Endothelial cell of umbilical vein (primary cell): ENCODE measurements around the gene ADAMTS12.

Experiments
- EZH2 ChIP-seq: IDR thresholded peaks from 2 replicates; pipeline ENCODE4 v1.6.1; 2012; ENCODE audit warnings: borderline replicate concordance, low read depth, mild to moderate bottlenecking, moderate library complexity, low read length, inconsistent platforms; ENCODE audit not compliant: severe bottlenecking
- FOS ChIP-seq: IDR thresholded peaks from 2 replicates; pipeline ENCODE4 v1.6.1; 2011; ENCODE audit warnings: mild to moderate bottlenecking, low read length, moderate library complexity, borderline replicate concordance; ENCODE audit not compliant: insufficient read depth
- JUN ChIP-seq: IDR thresholded peaks from 2 replicates; pipeline ENCODE4 v1.6.1; 2011; ENCODE audit warnings: borderline replicate concordance, low read depth; ENCODE audit not compliant: insufficient read length, insufficient read depth
- MYC ChIP-seq: IDR thresholded peaks from one replicate; pipeline ENCODE4 v1.6.1; 2011; ENCODE audit warnings: mild to moderate bottlenecking, low read depth, low read length
- POLR2A ChIP-seq: IDR thresholded peaks from 2 replicates; pipeline ENCODE4 v1.6.1; 2012; ENCODE audit warnings: low read depth, mild to moderate bottlenecking, control low read depth, low read length
- POLR2AphosphoS5 ChIP-seq: IDR thresholded peaks from 2 replicates; pipeline ENCODE4 v1.6.1; 2012; ENCODE audit warnings: low read depth, mild to moderate bottlenecking, control low read depth, low read length, moderate library complexity; ENCODE audit not compliant: insufficient read depth
- TF ChIP-seq, protein P1 (sequence below), 2 donors: IDR thresholded peaks; 1 replicate in 1 of 2; 2 replicates in 1 of 2; pipeline ENCODE4 v1.5.1; 2011; ENCODE audit warnings: low read length in 2 of 2, mild to moderate bottlenecking in 2 of 2, moderate library complexity in 2 of 2, control low read depth in 1 of 2, inconsistent platforms in 1 of 2, low read depth in 1 of 2; ENCODE audit not compliant: insufficient read depth in 1 of 2; ENCODE audit errors: extremely low read depth in 1 of 2
- TF ChIP-seq, protein P2 (sequence below): IDR thresholded peaks from 2 replicates; pipeline ENCODE4 v1.6.1; 2011; ENCODE audit not compliant: insufficient read depth, insufficient read length

DNA sequence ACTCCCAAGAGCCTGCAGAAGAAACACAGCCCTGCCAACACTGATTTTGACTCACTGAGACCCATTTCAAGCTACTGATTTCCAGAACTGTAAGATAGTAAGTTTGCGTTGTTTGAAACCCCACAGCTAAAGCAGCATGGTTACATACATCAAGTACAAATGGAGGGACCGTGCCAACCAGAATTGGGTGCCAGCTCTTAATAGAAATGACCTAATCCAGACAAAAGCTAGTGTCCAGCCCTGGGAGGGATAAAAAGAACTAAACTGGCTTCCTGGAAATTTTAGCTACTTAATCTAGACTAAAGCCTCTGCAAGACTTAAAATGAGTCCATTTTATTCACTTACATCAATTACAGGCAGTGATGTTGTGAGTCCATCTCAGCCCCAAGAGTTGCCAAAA lies 122.6 kb downstream of the ADAMTS12 start:
- TF ChIP-seq, protein P1, sequence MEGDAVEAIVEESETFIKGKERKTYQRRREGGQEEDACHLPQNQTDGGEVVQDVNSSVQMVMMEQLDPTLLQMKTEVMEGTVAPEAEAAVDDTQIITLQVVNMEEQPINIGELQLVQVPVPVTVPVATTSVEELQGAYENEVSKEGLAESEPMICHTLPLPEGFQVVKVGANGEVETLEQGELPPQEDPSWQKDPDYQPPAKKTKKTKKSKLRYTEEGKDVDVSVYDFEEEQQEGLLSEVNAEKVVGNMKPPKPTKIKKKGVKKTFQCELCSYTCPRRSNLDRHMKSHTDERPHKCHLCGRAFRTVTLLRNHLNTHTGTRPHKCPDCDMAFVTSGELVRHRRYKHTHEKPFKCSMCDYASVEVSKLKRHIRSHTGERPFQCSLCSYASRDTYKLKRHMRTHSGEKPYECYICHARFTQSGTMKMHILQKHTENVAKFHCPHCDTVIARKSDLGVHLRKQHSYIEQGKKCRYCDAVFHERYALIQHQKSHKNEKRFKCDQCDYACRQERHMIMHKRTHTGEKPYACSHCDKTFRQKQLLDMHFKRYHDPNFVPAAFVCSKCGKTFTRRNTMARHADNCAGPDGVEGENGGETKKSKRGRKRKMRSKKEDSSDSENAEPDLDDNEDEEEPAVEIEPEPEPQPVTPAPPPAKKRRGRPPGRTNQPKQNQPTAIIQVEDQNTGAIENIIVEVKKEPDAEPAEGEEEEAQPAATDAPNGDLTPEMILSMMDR (IDR thresholded peaks at IDR 0.05; ENCODE audit: extremely low read depth in 1 of 2, insufficient read depth in 1 of 2, low read depth in 1 of 2, low read length in 2 of 2), result no peak
- no peak for TF ChIP-seq FOS
- no peak for TF ChIP-seq POLR2A
- TF ChIP-seq, protein P2, sequence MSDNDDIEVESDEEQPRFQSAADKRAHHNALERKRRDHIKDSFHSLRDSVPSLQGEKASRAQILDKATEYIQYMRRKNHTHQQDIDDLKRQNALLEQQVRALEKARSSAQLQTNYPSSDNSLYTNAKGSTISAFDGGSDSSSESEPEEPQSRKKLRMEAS, result no peak
- TF ChIP-seq EZH2, result no peak
- TF ChIP-seq MYC, result no peak
- TF ChIP-seq POLR2AphosphoS5, result no peak
- TF ChIP-seq JUN, result no peak
